Duodenal mucosa (tissue), 2 donors: Measurements from ENCODE around the gene DZIP1.

ENCODE experiments used
- H3K27ac ChIP-seq: one replicate; pipeline ENCODE4 v1.7.0; 2013; ENCODE audit warnings: low read depth, low read length
- H3K27me3 ChIP-seq, 2 donors: one replicate each; pipeline ENCODE4 v1.7.0; 2013; ENCODE audit warnings: low read length in 2 of 2, control low read depth in 1 of 2; ENCODE audit not compliant: insufficient read depth in 2 of 2, control insufficient read depth in 1 of 2
- H3K36me3 ChIP-seq, 2 donors: one replicate each; pipeline ENCODE4 v1.7.0; 2013; ENCODE audit warnings: low read length in 2 of 2, control low read depth in 1 of 2; ENCODE audit not compliant: insufficient read depth in 2 of 2, control insufficient read depth in 1 of 2
- H3K4me1 ChIP-seq, 2 donors: one replicate each; pipeline ENCODE4 v1.7.0; 2013; ENCODE audit warnings: low read length in 2 of 2, control low read depth in 1 of 2; ENCODE audit not compliant: insufficient read depth in 2 of 2, control insufficient read depth in 1 of 2
- H3K4me3 ChIP-seq, 2 donors: one replicate each; pipeline ENCODE4 v1.7.0; 2013; ENCODE audit warnings: low read length in 2 of 2, low read depth in 1 of 2
- H3K9ac ChIP-seq, 2 donors: one replicate each; pipeline ENCODE4 v1.7.0; 2013; ENCODE audit warnings: low read length in 2 of 2, low read depth in 1 of 2
- H3K9me3 ChIP-seq, 2 donors: one replicate each; pipeline ENCODE4 v1.7.0; 2013; ENCODE audit warnings: low read length in 2 of 2, control low read depth in 1 of 2; ENCODE audit not compliant: control insufficient read depth in 1 of 2

DZIP1 gene

DNA sequence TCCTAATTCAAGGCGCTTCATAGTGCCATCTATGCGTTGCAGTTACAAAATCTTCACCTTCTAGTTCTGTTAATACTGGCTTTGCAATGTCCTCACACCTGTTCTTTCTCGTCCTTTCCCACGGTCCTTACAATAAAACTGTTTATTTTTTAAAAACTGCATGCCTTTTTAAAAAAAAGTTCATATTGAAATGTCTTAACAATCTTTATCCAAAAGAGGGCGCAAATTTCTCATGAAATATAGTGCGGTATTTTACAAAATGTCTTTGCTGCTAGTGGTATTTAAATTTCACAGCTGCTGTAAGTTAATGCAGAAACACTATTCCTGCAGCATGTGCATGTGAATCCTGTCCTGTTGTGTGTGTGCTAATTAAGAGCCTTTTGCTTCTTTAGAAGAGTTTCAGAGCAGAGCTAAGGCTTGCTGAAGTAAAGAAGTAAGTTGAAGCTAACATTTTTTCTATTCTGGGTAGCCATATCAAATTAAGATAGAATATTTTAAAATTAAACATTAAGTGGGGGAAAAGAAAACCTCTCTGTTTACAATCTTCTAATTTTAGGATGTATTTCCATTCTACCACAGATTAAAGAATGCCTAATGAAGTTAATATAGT, 107.8 kb downstream of the DZIP1 start:
- Histone ChIP-seq H3K27me3 (no peaks in the 10 kb centered on the region), H3K4me3 (no peak overlapping the region), H3K9ac (no peak overlapping the region), H3K27ac (no peak overlapping the region), H3K36me3 (no peaks in the 10 kb centered on the region), H3K4me1 (peaks cover 0 to 5% of the 10 kb centered on the region in 2 donors), H3K9me3 (no peaks in the 10 kb centered on the region)

DNA sequence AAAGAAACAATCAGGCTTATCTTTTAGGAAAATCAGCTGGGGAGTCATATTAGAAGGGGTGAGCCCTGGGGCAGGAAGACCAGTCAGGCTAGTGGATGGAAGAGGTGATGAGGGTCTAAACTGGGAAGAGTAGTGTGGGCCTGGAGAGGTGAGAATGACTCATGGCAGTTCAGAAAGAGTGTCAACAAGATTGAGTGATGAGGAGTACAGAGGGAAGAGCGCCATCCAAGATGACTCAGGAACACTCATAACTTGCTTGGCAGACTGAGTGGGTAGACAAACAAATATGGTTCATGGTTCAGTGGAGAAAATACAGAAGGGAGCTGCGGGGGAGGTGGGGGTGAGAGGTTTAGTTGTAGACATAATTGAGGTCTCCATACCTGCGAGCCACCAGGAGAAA, 109.3 kb downstream of the DZIP1 start:
- H3K36me3 ChIP-seq = no peaks in the 10 kb centered on the region
- no peak overlapping the region for H3K9ac ChIP-seq
- no peaks in the 10 kb centered on the region for H3K27me3 ChIP-seq
- peaks cover 0 to 5% of the 10 kb centered on the region in 2 donors for H3K4me1 ChIP-seq
- no peak overlapping the region for H3K4me3 ChIP-seq
- no peaks in the 10 kb centered on the region for H3K9me3 ChIP-seq
- H3K27ac ChIP-seq = no peak overlapping the region

- H3K27me3 ChIP-seq = no peaks in the 10 kb centered on the region
- H3K4me1 ChIP-seq = peaks cover 0 to 5% of the 10 kb centered on the region in 2 donors
- no peaks in the 10 kb centered on the region for H3K9me3 ChIP-seq
- no peak overlapping the region for H3K4me3 ChIP-seq
- H3K36me3 ChIP-seq = no peaks in the 10 kb centered on the region
- H3K27ac ChIP-seq = no peak overlapping the region
- no peak overlapping the region for H3K9ac ChIP-seq
These were observed 110.9 kb downstream of the DZIP1 start for GRCh38 chr13:95533545-95534160.

GRCh38 chr13:95530178-95530577, 114.3 kb downstream of the DZIP1 start:
- Histone ChIP-seq H3K4me1 (peaks cover 0 to 5% of the 10 kb centered on the region in 2 donors), H3K9me3 (no peaks in the 10 kb centered on the region), H3K36me3 (no peaks in the 10 kb centered on the region), H3K27me3 (no peaks in the 10 kb centered on the region), H3K27ac (no peak overlapping the region), H3K4me3 (no peak overlapping the region), H3K9ac (no peak overlapping the region)
